Ascending aorta (tissue), 2 donors: ENCODE data around the gene CHCHD5. TPM values are rescaled to one million over a fixed set of nuclear protein-coding genes. Genes with fewer than 3 reads are reported as not detected.
"Not testable (repeated sequence)": the region's sequence is repeated elsewhere in the genome, so short reads cannot be mapped to it uniquely, and the experiment has no call there.

ENCODE experiments used
- DNase-seq, 2 donors: peaks; one replicate each; pipeline ENCODE4 v3.0.0-alpha.2; 2019; ENCODE audit warnings: low spot score in 2 of 2
- H3K27ac ChIP-seq, 2 donors: fragments of 200-600 bp; sonication (generic); one replicate each; pipeline ENCODE4 v1.5.1; 2016 to 2017; ENCODE audit warnings: mild to moderate bottlenecking in 1 of 2
- H3K27me3 ChIP-seq: fragments of 200-600 bp; sonication (generic); one replicate; pipeline ENCODE4 v1.5.1; 2017
- H3K36me3 ChIP-seq, 2 donors: fragments of 200-600 bp; sonication (generic); one replicate each; pipeline ENCODE4 v1.5.1; 2016
- H3K4me1 ChIP-seq, 2 donors: fragments of 200-600 bp; sonication (generic); one replicate each; pipeline ENCODE4 v1.5.1; 2016 to 2017; ENCODE audit warnings: mild to moderate bottlenecking in 1 of 2
- H3K4me3 ChIP-seq, 2 donors: fragments of 200-600 bp; sonication (generic); one replicate each; pipeline ENCODE4 v1.5.1; 2016 to 2017; ENCODE audit warnings: mild to moderate bottlenecking in 1 of 2
- H3K9me3 ChIP-seq, 2 donors: fragments of 200-600 bp; sonication (generic); one replicate each; pipeline ENCODE4 v1.5.1; 2016
- CTCF ChIP-seq, 3 experiments: fragments of 200-600 bp in 2 of 3; fragments of 450-650 bp in 1 of 3; sonication (generic) in 2 of 3; IDR thresholded peaks; one replicate each; pipeline ENCODE4 v1.5.1; 2016 to 2019; ENCODE audit warnings: antibody characterized with exemption in 3 of 3, mild to moderate bottlenecking in 1 of 3, moderate library complexity in 1 of 3
- intact Hi-C: fragments of 100-400 bp; cut with DNase I; formaldehyde crosslinking; loops from one replicate; pipeline ENCODE4 v1.15.1; 2023
- total RNA-seq: library from RNA; depleted of rRNA; stranded (reverse); fragments of >200 nt; gene quantifications from one replicate; pipeline ENCODE4 v1.1.0, GENCODE V29; 2016

CHCHD5 gene
- total RNA-seq, 1 donor from 2014 or later: 26.5 TPM

- H3K9me3 ChIP-seq: peaks cover 0 to 7% of the 10 kb centered on the region in 2 donors
- H3K27me3 ChIP-seq: no peaks in the 10 kb centered on the region
- peaks cover 60 to 82% of the 10 kb centered on the region in 2 donors for H3K36me3 ChIP-seq
- no peak overlapping the region for H3K27ac ChIP-seq
- H3K4me1 ChIP-seq: no peaks in the 10 kb centered on the region
- TF ChIP-seq CTCF (IDR thresholded peaks at IDR 0.05): no peak
- DNase-seq: no peak
- intact Hi-C loops: no loop called here
- no peak overlapping the region for H3K4me3 ChIP-seq
These were observed 18.3 kb upstream of the CHCHD5 start for GRCh38 chr2:112566104-112566503.

GRCh38 chr2:112566508-112566907 is 17.9 kb upstream of the CHCHD5 start:
- H3K36me3 ChIP-seq: peaks cover 57 to 82% of the 10 kb centered on the region in 2 donors
- H3K27ac ChIP-seq, intact Hi-C loops, H3K4me3 ChIP-seq, DNase-seq, H3K4me1 ChIP-seq, H3K9me3 ChIP-seq, H3K27me3 ChIP-seq: not testable (repeated sequence)

- H3K4me1 ChIP-seq: no peaks in the 10 kb centered on the region
- H3K9me3 ChIP-seq: peaks cover 0 to 7% of the 10 kb centered on the region in 2 donors
- H3K27ac ChIP-seq: no peak overlapping the region
- no peaks in the 10 kb centered on the region for H3K27me3 ChIP-seq
- no peak for DNase-seq
- no peak for TF ChIP-seq CTCF (IDR thresholded peaks at IDR 0.05)
- intact Hi-C loops: no loop called here
- H3K4me3 ChIP-seq: no peak overlapping the region
- peaks cover 67 to 91% of the 10 kb centered on the region in 2 donors for H3K36me3 ChIP-seq
These were observed 12.4 kb upstream of the CHCHD5 start for GRCh38 chr2:112572005-112572404.

- Histone ChIP-seq H3K27ac (no peak overlapping the region), H3K36me3 (peaks cover 19 to 35% of the 10 kb centered on the region in 2 donors), H3K4me3 (no peak overlapping the region), H3K4me1 (no peaks in the 10 kb centered on the region), H3K9me3 (no peaks in the 10 kb centered on the region), H3K27me3 (no peaks in the 10 kb centered on the region)
- intact Hi-C loops: no loop called here
- peak in 2 of 3 experiments; percentile 7 to 16 for TF ChIP-seq CTCF (IDR thresholded peaks at IDR 0.05)
- DNase-seq: no peak
These were observed 6.7 kb upstream of the CHCHD5 start for GRCh38 chr2:112577756-112578155.

DNA sequence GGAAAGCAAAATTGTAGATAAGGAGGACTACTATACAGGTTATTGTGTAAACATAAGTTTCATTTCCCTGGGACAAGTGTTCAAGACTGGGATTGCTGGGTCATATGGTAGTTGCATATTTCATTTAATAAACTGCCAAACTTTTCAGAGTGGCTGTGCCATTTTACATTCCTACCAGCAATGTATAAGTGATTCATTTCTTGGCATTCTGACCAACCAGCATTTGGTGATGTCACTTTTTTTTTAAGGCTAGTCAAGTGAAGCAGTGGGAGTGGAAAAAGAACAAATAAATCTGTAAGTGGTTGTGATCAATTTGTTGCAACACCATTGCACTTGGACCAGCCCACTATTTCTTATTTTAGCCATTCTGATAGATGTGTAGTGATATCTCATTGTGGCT is 5.2 kb upstream of the CHCHD5 start:
- no peak overlapping the region for H3K4me3 ChIP-seq
- TF ChIP-seq CTCF (IDR thresholded peaks at IDR 0.05): no peak
- no peak overlapping the region for H3K27ac ChIP-seq
- peaks cover 9 to 21% of the 10 kb centered on the region in 2 donors for H3K36me3 ChIP-seq
- peaks cover 0 to 2% of the 10 kb centered on the region in 2 donors for H3K4me1 ChIP-seq
- DNase-seq: no peak
- H3K27me3 ChIP-seq: no peaks in the 10 kb centered on the region
- intact Hi-C loops: no loop called here
- no peaks in the 10 kb centered on the region for H3K9me3 ChIP-seq

DNA sequence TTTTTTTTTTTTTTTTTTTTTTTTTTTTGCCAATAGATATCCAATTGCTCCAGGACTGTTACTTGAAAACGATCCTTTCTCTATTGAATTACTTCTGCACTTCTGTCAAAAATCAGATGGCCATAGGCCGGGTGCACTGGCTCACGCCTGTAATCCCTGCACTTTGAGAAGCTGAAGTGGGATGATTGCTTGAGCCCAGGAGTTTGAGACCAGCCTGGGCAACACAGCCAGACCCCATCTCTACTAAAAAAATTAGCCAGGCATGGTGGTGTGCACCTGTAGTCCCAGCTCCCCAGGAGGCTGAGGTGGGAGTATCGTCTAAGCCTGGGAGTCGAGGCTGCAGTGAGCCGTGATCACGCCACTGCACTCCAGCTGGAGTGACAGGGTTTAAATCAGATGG is 4.3 kb upstream of the CHCHD5 start:
- DNase-seq: no peak
- Histone ChIP-seq H3K4me1 (peaks cover 0 to 5% of the 10 kb centered on the region in 2 donors), H3K4me3 (no peak overlapping the region), H3K9me3 (no peaks in the 10 kb centered on the region), H3K36me3 (peaks cover 6 to 15% of the 10 kb centered on the region in 2 donors), H3K27ac (no peak overlapping the region), H3K27me3 (no peaks in the 10 kb centered on the region)
- TF ChIP-seq CTCF (IDR thresholded peaks at IDR 0.05): no peak
- intact Hi-C loops: loop anchor here (5.0 kb wide), 2 partner anchors 47 to 328 kb away; no protein-coding TSS in a partner anchor
